ENCODE results near the gene OR51S1. TPM values are rescaled to one million over a fixed set of nuclear protein-coding genes. Genes with fewer than 3 reads are reported as not detected.

OR51S1 gene
- not detected for polyA plus RNA-seq (2013, experiment 1 of 2)
- polyA plus RNA-seq (2013, experiment 2 of 2), result not detected

GRCh38 chr11:4848908-4849532 lies at the start of gene OR51S1:
Gene OR51S1, minus strand, starts transcription at chr11:4849208. Its CDS starts 0 bp downstream, at chr11:4849208.
- Histone ChIP-seq H3K27me3 (ENCODE audit: insufficient read depth, low read length) (no peaks in the 10 kb centered on the region), H3K9ac (ENCODE audit: low read depth, low read length) (no peak within 1 kb of the TSS), H3K4me1 (ENCODE audit: insufficient read depth, low read length) (no peaks in the 10 kb centered on the region), H3K36me3 (ENCODE audit: insufficient read depth, low read length) (no peaks in the 10 kb centered on the region), H3K4me3 (ENCODE audit: low read length) (no peak within 1 kb of the TSS), H3K27ac (ENCODE audit: low read depth, low read length) (no peak within 1 kb of the TSS), H3K9me3 (ENCODE audit: insufficient read depth, low read depth, low read length) (no peaks in the 10 kb centered on the region)
- 92% methylated on average over 9 of the region's 9 CpGs for WGBS

GRCh38 chr11:4891996-4892640 lies 43.1 kb upstream of the OR51S1 start:
- H3K36me3 ChIP-seq (ENCODE audit: insufficient read depth, low read length), result no peaks in the 10 kb centered on the region
- no peak overlapping the region for H3K27ac ChIP-seq (ENCODE audit: low read depth, low read length)
- WGBS, result 100% methylated on average over 1 of the region's 1 CpG
- no peaks in the 10 kb centered on the region for H3K4me1 ChIP-seq (ENCODE audit: insufficient read depth, low read length)
- no peak overlapping the region for H3K4me3 ChIP-seq (ENCODE audit: low read length)
- H3K9me3 ChIP-seq (ENCODE audit: insufficient read depth, low read depth, low read length), result no peaks in the 10 kb centered on the region
- H3K27me3 ChIP-seq (ENCODE audit: insufficient read depth, low read length), result no peaks in the 10 kb centered on the region
- H3K9ac ChIP-seq (ENCODE audit: low read depth, low read length), result no peak overlapping the region

- H3K9me3 ChIP-seq (ENCODE audit: insufficient read depth, low read depth, low read length), result no peaks in the 10 kb centered on the region
- no peaks in the 10 kb centered on the region for H3K36me3 ChIP-seq (ENCODE audit: insufficient read depth, low read length)
- H3K27ac ChIP-seq (ENCODE audit: low read depth, low read length), result no peak overlapping the region
- no peak overlapping the region for H3K4me3 ChIP-seq (ENCODE audit: low read length)
- no peaks in the 10 kb centered on the region for H3K27me3 ChIP-seq (ENCODE audit: insufficient read depth, low read length)
- H3K4me1 ChIP-seq (ENCODE audit: insufficient read depth, low read length), result no peaks in the 10 kb centered on the region
- no peak overlapping the region for H3K9ac ChIP-seq (ENCODE audit: low read depth, low read length)
- WGBS, result 94% methylated on average over 2 of the region's 2 CpGs
These were observed 41.3 kb upstream of the OR51S1 start for GRCh38 chr11:4890279-4890678.

- Histone ChIP-seq H3K27ac (ENCODE audit: low read depth, low read length) (no peak overlapping the region), H3K9ac (ENCODE audit: low read depth, low read length) (no peak overlapping the region)
- 0% methylated on average over 1 of the region's 1 CpG for WGBS
These were observed 38.6 kb upstream of the OR51S1 start for GRCh38 chr11:4887591-4887990.

GRCh38 chr11:4886186-4886585 lies 37.2 kb upstream of the OR51S1 start:
- H3K9me3 ChIP-seq (ENCODE audit: insufficient read depth, low read depth, low read length), result no peaks in the 10 kb centered on the region
- H3K9ac ChIP-seq (ENCODE audit: low read depth, low read length), result no peak overlapping the region
- H3K36me3 ChIP-seq (ENCODE audit: insufficient read depth, low read length), result no peaks in the 10 kb centered on the region
- H3K27ac ChIP-seq (ENCODE audit: low read depth, low read length), result no peak overlapping the region
- WGBS, result 92% methylated on average over 3 of the region's 3 CpGs
- no peaks in the 10 kb centered on the region for H3K4me1 ChIP-seq (ENCODE audit: insufficient read depth, low read length)
- no peak overlapping the region for H3K4me3 ChIP-seq (ENCODE audit: low read length)
- H3K27me3 ChIP-seq (ENCODE audit: insufficient read depth, low read length), result no peaks in the 10 kb centered on the region

More at GRCh38 chr11:4887591-4887990, 38.6 kb upstream of the OR51S1 start:
- Histone ChIP-seq H3K36me3 (ENCODE audit: insufficient read depth, low read length) (no peaks in the 10 kb centered on the region), H3K4me1 (ENCODE audit: insufficient read depth, low read length) (no peaks in the 10 kb centered on the region), H3K4me3 (ENCODE audit: low read length) (no peak overlapping the region), H3K27me3 (ENCODE audit: insufficient read depth, low read length) (no peaks in the 10 kb centered on the region), H3K9me3 (ENCODE audit: insufficient read depth, low read depth, low read length) (no peaks in the 10 kb centered on the region)

- WGBS, result 90% methylated on average over 3 of the region's 3 CpGs
- H3K4me3 ChIP-seq (ENCODE audit: low read length), result no peak overlapping the region
- H3K36me3 ChIP-seq (ENCODE audit: insufficient read depth, low read length), result no peaks in the 10 kb centered on the region
These were observed 35.4 kb upstream of the OR51S1 start for GRCh38 chr11:4884361-4884760.

GRCh38 chr11:4882543-4882942 lies 33.5 kb upstream of the OR51S1 start:
- no peaks in the 10 kb centered on the region for H3K27me3 ChIP-seq (ENCODE audit: insufficient read depth, low read length)
- no peak overlapping the region for H3K27ac ChIP-seq (ENCODE audit: low read depth, low read length)
- no peak overlapping the region for H3K4me3 ChIP-seq (ENCODE audit: low read length)
- H3K9ac ChIP-seq (ENCODE audit: low read depth, low read length), result no peak overlapping the region
- WGBS, result 93% methylated on average over 5 of the region's 5 CpGs
- no peaks in the 10 kb centered on the region for H3K36me3 ChIP-seq (ENCODE audit: insufficient read depth, low read length)
- no peaks in the 10 kb centered on the region for H3K4me1 ChIP-seq (ENCODE audit: insufficient read depth, low read length)
- no peaks in the 10 kb centered on the region for H3K9me3 ChIP-seq (ENCODE audit: insufficient read depth, low read depth, low read length)

More at GRCh38 chr11:4884361-4884760, 35.4 kb upstream of the OR51S1 start:
- H3K9ac ChIP-seq (ENCODE audit: low read depth, low read length), result no peak overlapping the region
- H3K27me3 ChIP-seq (ENCODE audit: insufficient read depth, low read length), result no peaks in the 10 kb centered on the region
- no peaks in the 10 kb centered on the region for H3K9me3 ChIP-seq (ENCODE audit: insufficient read depth, low read depth, low read length)
- H3K4me1 ChIP-seq (ENCODE audit: insufficient read depth, low read length), result no peaks in the 10 kb centered on the region
- no peak overlapping the region for H3K27ac ChIP-seq (ENCODE audit: low read depth, low read length)

- Histone ChIP-seq H3K27ac (ENCODE audit: low read depth, low read length) (no peak within 1 kb of the TSS), H3K4me3 (ENCODE audit: low read length) (no peak within 1 kb of the TSS), H3K27me3 (ENCODE audit: insufficient read depth, low read length) (no peaks in the 10 kb centered on the region), H3K9ac (ENCODE audit: low read depth, low read length) (no peak within 1 kb of the TSS), H3K4me1 (ENCODE audit: insufficient read depth, low read length) (no peaks in the 10 kb centered on the region), H3K36me3 (ENCODE audit: insufficient read depth, low read length) (no peaks in the 10 kb centered on the region), H3K9me3 (ENCODE audit: insufficient read depth, low read depth, low read length) (no peaks in the 10 kb centered on the region)
- 92% methylated on average over 8 of the region's 8 CpGs for WGBS
These were observed 33.0 kb upstream of the OR51S1 start, which contains the start of gene OR51T1 for GRCh38 chr11:4881860-4882500. Gene OR51T1, plus strand, starts transcription at chr11:4881900. Its CDS starts 0 bp downstream, at chr11:4881900.

GRCh38 chr11:4881188-4881587 lies 32.2 kb upstream of the OR51S1 start:
- WGBS, result 91% methylated on average over 4 of the region's 4 CpGs
- Histone ChIP-seq H3K27ac (ENCODE audit: low read depth, low read length) (no peak overlapping the region), H3K27me3 (ENCODE audit: insufficient read depth, low read length) (no peaks in the 10 kb centered on the region), H3K9me3 (ENCODE audit: insufficient read depth, low read depth, low read length) (no peaks in the 10 kb centered on the region), H3K4me1 (ENCODE audit: insufficient read depth, low read length) (no peaks in the 10 kb centered on the region), H3K4me3 (ENCODE audit: low read length) (no peak overlapping the region), H3K9ac (ENCODE audit: low read depth, low read length) (no peak overlapping the region), H3K36me3 (ENCODE audit: insufficient read depth, low read length) (no peaks in the 10 kb centered on the region)

GRCh38 chr11:4865855-4866254 lies 16.8 kb upstream of the OR51S1 start:
- Histone ChIP-seq H3K4me1 (ENCODE audit: insufficient read depth, low read length) (peaks cover 33% of the 10 kb centered on the region), H3K36me3 (ENCODE audit: insufficient read depth, low read length) (no peaks in the 10 kb centered on the region), H3K9me3 (ENCODE audit: insufficient read depth, low read depth, low read length) (no peaks in the 10 kb centered on the region), H3K27ac (ENCODE audit: low read depth, low read length) (no peak overlapping the region), H3K27me3 (ENCODE audit: insufficient read depth, low read length) (no peaks in the 10 kb centered on the region), H3K4me3 (ENCODE audit: low read length) (no peak overlapping the region), H3K9ac (ENCODE audit: low read depth, low read length) (no peak overlapping the region)
- 89% methylated on average over 1 of the region's 1 CpG for WGBS

- Histone ChIP-seq H3K4me3 (ENCODE audit: low read length) (no peak overlapping the region), H3K4me1 (ENCODE audit: insufficient read depth, low read length) (peaks cover 33% of the 10 kb centered on the region), H3K27ac (ENCODE audit: low read depth, low read length) (no peak overlapping the region), H3K36me3 (ENCODE audit: insufficient read depth, low read length) (no peaks in the 10 kb centered on the region), H3K27me3 (ENCODE audit: insufficient read depth, low read length) (no peaks in the 10 kb centered on the region), H3K9me3 (ENCODE audit: insufficient read depth, low read depth, low read length) (no peaks in the 10 kb centered on the region), H3K9ac (ENCODE audit: low read depth, low read length) (no peak overlapping the region)
- WGBS, result 88% methylated on average over 4 of the region's 4 CpGs
These were observed 14.9 kb upstream of the OR51S1 start for GRCh38 chr11:4863876-4864275.
